ENCODE data around the gene SORL1. TPM values are rescaled to one million over a fixed set of nuclear protein-coding genes. Genes with fewer than 3 reads are reported as not detected.
A peak's percentile ranks its signal among the peaks of the same experiment; 100 is the strongest.

The SORL1 gene
- total RNA-seq, 1 experiment from 2014 or later = 0.05 TPM

GRCh38 chr11:121465709-121466062, 13.6 kb downstream of the SORL1 start:
- no peak overlapping the region for H3K4me3 ChIP-seq
- H3K4me1 ChIP-seq (replicated peaks) = peaks cover 31% of the 10 kb centered on the region
- H3K9me3 ChIP-seq (replicated peaks) = no peaks in the 10 kb centered on the region
- no peak overlapping the region for H3K27ac ChIP-seq
- DNase-seq (ENCODE audit: low read depth in 1 of 2, low spot score in 2 of 2) = no peak
- no peaks in the 10 kb centered on the region for H3K27me3 ChIP-seq (replicated peaks)
- no peaks in the 10 kb centered on the region for H3K36me3 ChIP-seq

GRCh38 chr11:121466063-121466794, 14.1 kb downstream of the SORL1 start:
- Histone ChIP-seq H3K4me3 (no peak overlapping the region), H3K27ac (no peak overlapping the region), H3K4me1 (replicated peaks) (peaks cover 31% of the 10 kb centered on the region)

DNA sequence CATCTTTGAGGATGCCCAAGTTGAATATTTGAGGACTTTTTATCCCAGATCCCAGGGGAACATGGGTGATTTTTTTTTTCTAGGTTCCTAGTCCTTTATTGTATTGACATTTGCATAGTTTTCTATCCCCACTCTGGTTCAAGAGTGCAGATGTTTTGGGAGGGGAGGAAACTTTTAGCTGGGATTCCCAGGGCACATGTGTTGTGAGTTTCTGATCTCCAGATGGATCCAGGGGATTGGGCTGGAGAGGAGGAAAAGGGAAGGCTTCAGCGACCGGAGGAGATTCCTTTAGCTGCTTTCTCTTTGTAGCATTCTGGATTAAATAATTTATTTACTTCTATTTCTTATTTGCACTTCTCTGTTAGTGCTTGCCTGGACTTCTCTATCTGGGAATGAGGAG, 15.4 kb downstream of the SORL1 start:
- peaks cover 31% of the 10 kb centered on the region for H3K4me1 ChIP-seq (replicated peaks)
- no peaks in the 10 kb centered on the region for H3K9me3 ChIP-seq (replicated peaks)
- H3K36me3 ChIP-seq = no peaks in the 10 kb centered on the region
- no peaks in the 10 kb centered on the region for H3K27me3 ChIP-seq (replicated peaks)
- DNase-seq (ENCODE audit: low read depth in 1 of 2, low spot score in 2 of 2) = no peak
- no peak overlapping the region for H3K4me3 ChIP-seq
- no peak overlapping the region for H3K27ac ChIP-seq

More at GRCh38 chr11:121466063-121466794, 14.1 kb downstream of the SORL1 start:
- DNase-seq (ENCODE audit: low read depth in 1 of 2, low spot score in 2 of 2) = peak in 1 of 2 experiments; percentile 91
- Histone ChIP-seq H3K9me3 (replicated peaks) (no peaks in the 10 kb centered on the region), H3K36me3 (no peaks in the 10 kb centered on the region), H3K27me3 (replicated peaks) (no peaks in the 10 kb centered on the region)

- H3K4me1 ChIP-seq (replicated peaks) = peaks cover 31% of the 10 kb centered on the region
- H3K4me3 ChIP-seq = no peak overlapping the region
- H3K36me3 ChIP-seq = no peaks in the 10 kb centered on the region
- H3K27me3 ChIP-seq (replicated peaks) = no peaks in the 10 kb centered on the region
- H3K9me3 ChIP-seq (replicated peaks) = no peaks in the 10 kb centered on the region
- no peak for DNase-seq (ENCODE audit: low read depth in 1 of 2, low spot score in 2 of 2)
- H3K27ac ChIP-seq = no peak overlapping the region
Observed at GRCh38 chr11:121467965-121468364, 15.9 kb downstream of the SORL1 start.

- Histone ChIP-seq H3K27ac (no peak overlapping the region), H3K4me3 (no peak overlapping the region), H3K27me3 (replicated peaks) (no peaks in the 10 kb centered on the region), H3K4me1 (replicated peaks) (peaks cover 21% of the 10 kb centered on the region), H3K9me3 (replicated peaks) (no peaks in the 10 kb centered on the region), H3K36me3 (no peaks in the 10 kb centered on the region)
- no peak for DNase-seq (ENCODE audit: low read depth in 1 of 2, low spot score in 2 of 2)
Observed at GRCh38 chr11:121469910-121470309, 17.8 kb downstream of the SORL1 start.

DNA sequence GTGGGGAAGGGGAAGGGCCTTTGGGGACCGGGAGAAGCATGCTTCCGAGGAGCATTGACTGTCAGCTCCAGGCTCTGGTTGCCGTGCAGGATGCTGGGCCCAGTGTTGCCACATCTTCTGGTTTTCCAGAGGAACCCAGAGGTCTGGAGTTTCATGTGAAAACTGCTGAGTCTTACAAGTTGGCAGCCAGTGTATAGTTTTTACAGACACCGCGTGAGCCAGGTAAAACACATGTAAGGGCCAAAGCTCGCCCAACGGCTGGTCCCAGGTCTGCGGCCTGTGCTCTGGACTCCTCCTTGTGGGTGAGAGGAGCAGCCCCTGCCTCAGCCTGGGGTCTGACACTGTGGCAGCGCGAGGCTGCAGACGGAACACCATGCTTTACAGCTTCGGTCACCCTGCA, 19.1 kb downstream of the SORL1 start:
- Histone ChIP-seq H3K9me3 (replicated peaks) (no peaks in the 10 kb centered on the region), H3K27me3 (replicated peaks) (no peaks in the 10 kb centered on the region), H3K36me3 (no peaks in the 10 kb centered on the region), H3K27ac (no peak overlapping the region), H3K4me1 (replicated peaks) (peaks cover 11% of the 10 kb centered on the region), H3K4me3 (no peak overlapping the region)
- no peak for DNase-seq (ENCODE audit: low read depth in 1 of 2, low spot score in 2 of 2)

DNA sequence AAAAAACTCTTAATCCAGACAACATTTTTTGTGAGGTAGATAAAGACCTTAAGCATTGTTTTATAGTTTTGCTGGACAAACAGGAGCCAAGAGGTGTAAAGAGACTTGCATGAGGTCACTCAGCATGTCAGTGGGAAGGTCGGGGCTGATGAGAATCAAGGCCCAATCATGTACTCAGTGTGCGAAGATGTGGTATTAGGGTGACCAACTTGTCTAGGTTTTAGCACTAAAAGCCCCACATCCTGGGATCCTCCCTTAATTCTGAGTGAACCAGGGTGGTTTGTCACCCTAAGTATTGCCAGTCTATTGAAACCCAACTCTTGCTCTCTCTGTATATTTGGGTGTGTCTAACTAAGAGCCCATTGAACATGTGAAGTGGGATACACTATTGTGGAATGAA, 20.2 kb downstream of the SORL1 start:
- DNase-seq (ENCODE audit: low read depth in 1 of 2, low spot score in 2 of 2) = no peak
- Histone ChIP-seq H3K9me3 (replicated peaks) (no peaks in the 10 kb centered on the region), H3K27me3 (replicated peaks) (no peaks in the 10 kb centered on the region), H3K4me3 (no peak overlapping the region), H3K4me1 (replicated peaks) (no peaks in the 10 kb centered on the region), H3K36me3 (no peaks in the 10 kb centered on the region), H3K27ac (no peak overlapping the region)

DNA sequence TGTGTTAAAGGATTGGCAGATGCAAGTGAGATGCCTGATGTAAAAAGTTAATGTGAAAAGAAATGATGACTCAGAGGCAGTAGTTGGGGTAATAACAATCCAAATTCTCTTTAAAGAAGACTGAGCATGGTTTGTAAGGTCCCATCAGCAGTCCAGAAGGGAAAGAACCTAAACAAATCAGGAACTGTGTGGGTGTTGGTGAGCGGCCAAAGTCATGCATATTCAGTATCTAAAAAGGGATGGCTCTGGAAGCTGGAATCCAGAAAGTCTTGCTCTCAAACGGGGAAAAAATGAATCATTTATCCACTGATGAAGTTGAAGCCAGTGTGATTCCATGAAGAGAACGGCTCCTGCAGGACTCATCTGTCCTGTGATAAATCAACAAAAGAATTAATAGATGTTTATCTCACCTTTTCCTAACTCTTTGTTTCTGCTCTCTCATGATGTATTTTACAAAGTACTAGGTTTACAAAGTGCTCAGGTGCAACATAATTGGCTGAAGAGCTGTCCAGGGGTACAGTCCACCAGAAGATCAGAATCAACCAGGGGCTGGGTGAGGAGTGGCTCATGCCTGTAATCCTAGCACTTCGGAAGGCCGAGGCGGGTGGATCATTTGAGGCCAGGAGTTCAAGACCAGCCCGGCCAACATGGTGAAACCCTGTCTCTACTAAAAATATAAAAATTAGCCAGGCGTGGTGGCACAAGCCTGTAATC, 21.1 kb downstream of the SORL1 start:
- H3K27me3 ChIP-seq (replicated peaks) = no peaks in the 10 kb centered on the region
- H3K36me3 ChIP-seq = no peaks in the 10 kb centered on the region
- DNase-seq (ENCODE audit: low read depth in 1 of 2, low spot score in 2 of 2) = no peak
- no peak overlapping the region for H3K4me3 ChIP-seq
- H3K4me1 ChIP-seq (replicated peaks) = no peaks in the 10 kb centered on the region
- H3K9me3 ChIP-seq (replicated peaks) = no peaks in the 10 kb centered on the region
- H3K27ac ChIP-seq = no peak overlapping the region

DNA sequence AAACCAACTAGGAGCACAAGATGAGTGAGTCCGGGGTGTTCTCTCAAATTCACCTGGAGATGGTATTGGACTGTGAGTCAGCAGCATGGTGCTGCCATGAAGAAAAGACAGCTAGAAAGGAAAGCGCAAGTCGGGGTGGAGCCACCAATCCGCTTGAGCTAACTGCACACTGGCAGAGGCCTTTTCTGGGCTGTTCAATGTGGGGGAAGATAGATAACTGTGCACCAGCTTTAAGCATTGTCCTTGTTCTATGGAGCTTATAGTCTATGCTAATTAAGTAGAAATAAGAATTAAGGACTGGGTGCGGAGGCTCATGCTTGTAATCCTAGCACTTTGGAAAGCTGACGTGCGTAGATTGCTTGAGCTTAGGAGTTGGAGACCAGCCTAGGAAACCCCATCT, 22.6 kb downstream of the SORL1 start:
- no peaks in the 10 kb centered on the region for H3K27me3 ChIP-seq (replicated peaks)

DNA sequence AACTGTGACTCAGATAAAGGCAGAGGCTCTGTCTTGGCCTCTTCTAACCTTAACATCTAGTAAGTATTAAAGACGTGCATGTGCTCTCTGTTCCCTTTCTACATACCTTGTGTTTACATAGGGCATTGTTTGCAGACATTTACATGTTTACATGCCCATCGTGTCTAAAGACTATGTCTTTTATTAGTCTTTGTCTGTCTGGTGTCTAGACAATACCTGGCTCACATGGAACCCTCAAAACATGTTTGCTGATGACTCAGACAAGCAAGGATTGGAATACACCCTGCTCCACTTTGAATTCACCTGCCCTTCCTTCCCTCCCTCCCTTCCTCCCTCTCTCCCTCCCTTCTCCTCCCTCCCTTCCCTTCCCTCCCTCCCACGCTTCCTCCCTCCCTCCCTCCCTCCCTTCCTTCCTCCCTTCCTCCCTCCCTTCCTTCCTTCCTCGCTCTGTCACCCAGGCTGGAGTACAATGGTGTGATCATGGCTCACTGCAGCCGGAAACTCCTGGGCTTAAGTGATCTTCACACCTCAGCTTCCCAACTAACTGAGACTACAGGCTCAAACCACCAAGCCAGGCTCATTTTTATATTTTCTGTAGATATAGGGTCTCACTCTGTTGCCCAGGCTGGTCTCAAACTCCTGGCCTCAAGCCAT, 24.4 kb downstream of the SORL1 start:
- Histone ChIP-seq H3K9me3 (replicated peaks) (no peaks in the 10 kb centered on the region), H3K27me3 (replicated peaks) (no peaks in the 10 kb centered on the region)
- DNase-seq (ENCODE audit: low read depth in 1 of 2, low spot score in 2 of 2) = no peak

More for the DNA sequence above, 22.6 kb downstream of the SORL1 start:
- DNase-seq (ENCODE audit: low read depth in 1 of 2, low spot score in 2 of 2) = no peak
- Histone ChIP-seq H3K4me3 (no peak overlapping the region), H3K27ac (no peak overlapping the region), H3K9me3 (replicated peaks) (no peaks in the 10 kb centered on the region), H3K36me3 (no peaks in the 10 kb centered on the region), H3K4me1 (replicated peaks) (no peaks in the 10 kb centered on the region)

GRCh38 chr11:121478226-121478894, 26.2 kb downstream of the SORL1 start:
- Histone ChIP-seq H3K4me3 (no peak overlapping the region), H3K27me3 (replicated peaks) (no peaks in the 10 kb centered on the region), H3K27ac (no peak overlapping the region), H3K4me1 (replicated peaks) (no peaks in the 10 kb centered on the region), H3K9me3 (replicated peaks) (no peaks in the 10 kb centered on the region), H3K36me3 (no peaks in the 10 kb centered on the region)
- no peak for DNase-seq (ENCODE audit: low read depth in 1 of 2, low spot score in 2 of 2)

More for the DNA sequence above, 24.4 kb downstream of the SORL1 start:
- Histone ChIP-seq H3K4me3 (no peak overlapping the region), H3K36me3 (no peaks in the 10 kb centered on the region), H3K4me1 (replicated peaks) (no peaks in the 10 kb centered on the region), H3K27ac (no peak overlapping the region)

DNA sequence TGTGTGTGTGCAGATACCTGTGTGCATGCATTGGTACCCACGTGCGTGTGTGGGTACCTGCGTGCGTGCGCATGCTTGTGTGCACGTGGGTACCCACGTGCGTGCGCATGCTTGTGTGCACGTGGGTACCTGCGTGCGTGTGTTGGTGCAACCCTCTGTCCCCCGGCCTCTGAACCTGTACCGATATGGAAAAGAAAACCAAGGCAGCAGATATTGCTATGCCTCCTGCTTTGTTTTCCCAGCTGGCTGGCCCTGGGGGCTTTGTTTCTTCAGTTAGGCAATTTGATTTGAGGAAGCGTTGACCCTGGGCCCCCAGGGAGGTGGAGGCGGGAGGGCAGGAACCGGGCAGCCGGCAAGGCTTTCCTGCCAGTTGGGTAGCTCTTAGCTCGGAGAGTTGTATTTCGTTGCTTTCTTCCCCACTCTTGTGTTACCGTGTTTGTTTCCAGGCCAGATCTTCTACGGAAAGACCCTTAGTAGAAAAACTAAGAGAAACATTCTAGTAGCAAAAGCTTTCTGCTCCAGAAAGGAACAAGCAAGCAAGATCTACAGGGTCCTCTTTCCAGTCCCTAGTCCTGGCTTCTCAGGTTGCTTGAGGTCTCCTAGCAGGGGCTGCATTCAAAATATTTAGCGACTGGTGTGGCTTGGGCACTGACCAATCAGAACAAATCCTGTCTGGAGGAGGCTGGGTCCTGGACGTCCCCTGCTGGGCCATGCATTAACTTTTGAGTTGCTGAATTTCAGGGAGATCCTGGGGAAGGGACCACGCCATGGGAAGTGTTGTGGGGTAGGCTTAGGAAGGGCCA, 27.0 kb downstream of the SORL1 start:
- no peaks in the 10 kb centered on the region for H3K27me3 ChIP-seq (replicated peaks)
- no peaks in the 10 kb centered on the region for H3K36me3 ChIP-seq
- DNase-seq (ENCODE audit: low read depth in 1 of 2, low spot score in 2 of 2) = no peak
- H3K27ac ChIP-seq = no peak overlapping the region
- H3K4me3 ChIP-seq = no peak overlapping the region
- H3K4me1 ChIP-seq (replicated peaks) = no peaks in the 10 kb centered on the region
- H3K9me3 ChIP-seq (replicated peaks) = no peaks in the 10 kb centered on the region

DNA sequence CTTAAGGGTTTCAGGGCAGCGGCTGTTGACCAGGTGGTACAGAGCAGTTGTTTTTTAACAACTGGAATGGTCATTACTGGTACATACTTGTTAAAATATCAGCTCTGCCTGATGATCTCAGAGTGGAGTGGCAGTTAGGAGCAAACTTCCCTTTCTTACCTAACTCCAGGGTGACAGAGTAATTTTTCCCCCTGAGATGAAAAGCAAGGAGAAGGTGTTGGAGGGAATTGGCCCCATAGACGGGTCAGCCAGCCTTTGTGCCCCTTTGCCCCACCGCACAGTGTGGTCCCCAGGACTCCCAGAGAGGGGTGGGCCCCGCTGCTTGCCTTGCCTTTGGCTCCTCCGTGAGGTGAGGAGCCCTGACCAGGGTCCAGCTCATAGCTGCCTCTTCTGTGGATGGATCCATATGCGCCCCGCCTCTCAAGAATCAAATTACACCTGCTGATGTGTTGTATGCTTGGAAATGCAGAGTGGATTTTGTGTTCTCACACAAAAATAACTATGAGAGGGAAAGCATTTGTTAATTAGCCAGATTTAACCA, 27.7 kb downstream of the SORL1 start:
- no peak for DNase-seq (ENCODE audit: low read depth in 1 of 2, low spot score in 2 of 2)
- no peaks in the 10 kb centered on the region for H3K36me3 ChIP-seq
- no peaks in the 10 kb centered on the region for H3K27me3 ChIP-seq (replicated peaks)
- no peaks in the 10 kb centered on the region for H3K9me3 ChIP-seq (replicated peaks)
- H3K4me3 ChIP-seq = no peak overlapping the region
- H3K4me1 ChIP-seq (replicated peaks) = no peaks in the 10 kb centered on the region
- no peak overlapping the region for H3K27ac ChIP-seq

All from SJSA1 (cell line).